ENCODE measurements around the gene SLC13A5.

Gene SLC13A5

DNA sequence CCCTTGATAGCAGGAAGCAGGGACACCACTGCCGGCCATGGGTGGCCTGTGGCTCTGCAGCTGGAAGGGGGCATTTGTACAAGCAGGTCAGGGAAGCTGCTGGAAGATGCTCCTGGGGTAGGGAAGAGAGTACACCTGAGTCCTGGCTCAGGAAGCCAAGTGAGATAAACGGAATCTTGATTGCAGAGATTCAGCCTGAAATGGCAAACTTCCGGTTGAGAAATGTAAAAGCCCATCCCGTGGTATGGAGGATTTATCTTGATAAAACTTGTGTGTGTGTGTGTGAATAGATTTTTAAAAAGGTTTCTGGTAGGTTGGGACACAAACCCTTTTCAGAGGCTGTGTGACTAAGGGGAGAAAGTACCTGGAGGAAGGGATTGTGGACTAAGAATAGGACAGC, 32.0 kb downstream of the SLC13A5 start:
- Histone ChIP-seq H3K9me2 (replicated peaks; ENCODE audit: low read depth, low read length) (no peaks in the 10 kb centered on the region), H3K79me2 (ENCODE audit: insufficient read depth, low read length) (no peaks in the 10 kb centered on the region), H2AFZ (ENCODE audit: low read length) (no peak overlapping the region), H3K9me3 (ENCODE audit: insufficient read depth, low read depth, low read length) (no peaks in the 10 kb centered on the region), H3K4me2 (ENCODE audit: low read depth, low read length, poor library complexity, severe bottlenecking) (no peak overlapping the region), H3F3A (ENCODE audit: low read depth) (no peaks in the 10 kb centered on the region), H4K20me1 (ENCODE audit: insufficient read depth, low read length, poor library complexity, severe bottlenecking) (no peaks in the 10 kb centered on the region), H3K36me3 (ENCODE audit: insufficient read depth, low read length) (no peaks in the 10 kb centered on the region), H3K9ac (ENCODE audit: low read depth, low read length, poor library complexity, severe bottlenecking) (no peak overlapping the region), H3K4me3 (ENCODE audit: low read length, poor library complexity, severe bottlenecking) (no peak overlapping the region), H3K27me3 (ENCODE audit: insufficient read depth, low read length, poor library complexity, severe bottlenecking) (peaks cover 42% of the 10 kb centered on the region), H3K4me1 (ENCODE audit: insufficient read depth, low read length, poor library complexity, severe bottlenecking) (peaks cover 7% of the 10 kb centered on the region)
- no peak for TF ChIP-seq EZH2phosphoT487 (IDR thresholded peaks at IDR 0.05; ENCODE audit: borderline replicate concordance)
- TF ChIP-seq, protein P1, sequence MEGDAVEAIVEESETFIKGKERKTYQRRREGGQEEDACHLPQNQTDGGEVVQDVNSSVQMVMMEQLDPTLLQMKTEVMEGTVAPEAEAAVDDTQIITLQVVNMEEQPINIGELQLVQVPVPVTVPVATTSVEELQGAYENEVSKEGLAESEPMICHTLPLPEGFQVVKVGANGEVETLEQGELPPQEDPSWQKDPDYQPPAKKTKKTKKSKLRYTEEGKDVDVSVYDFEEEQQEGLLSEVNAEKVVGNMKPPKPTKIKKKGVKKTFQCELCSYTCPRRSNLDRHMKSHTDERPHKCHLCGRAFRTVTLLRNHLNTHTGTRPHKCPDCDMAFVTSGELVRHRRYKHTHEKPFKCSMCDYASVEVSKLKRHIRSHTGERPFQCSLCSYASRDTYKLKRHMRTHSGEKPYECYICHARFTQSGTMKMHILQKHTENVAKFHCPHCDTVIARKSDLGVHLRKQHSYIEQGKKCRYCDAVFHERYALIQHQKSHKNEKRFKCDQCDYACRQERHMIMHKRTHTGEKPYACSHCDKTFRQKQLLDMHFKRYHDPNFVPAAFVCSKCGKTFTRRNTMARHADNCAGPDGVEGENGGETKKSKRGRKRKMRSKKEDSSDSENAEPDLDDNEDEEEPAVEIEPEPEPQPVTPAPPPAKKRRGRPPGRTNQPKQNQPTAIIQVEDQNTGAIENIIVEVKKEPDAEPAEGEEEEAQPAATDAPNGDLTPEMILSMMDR (conservative IDR thresholded peaks at IDR 0.05; ENCODE audit: low read length) = no peak

DNA sequence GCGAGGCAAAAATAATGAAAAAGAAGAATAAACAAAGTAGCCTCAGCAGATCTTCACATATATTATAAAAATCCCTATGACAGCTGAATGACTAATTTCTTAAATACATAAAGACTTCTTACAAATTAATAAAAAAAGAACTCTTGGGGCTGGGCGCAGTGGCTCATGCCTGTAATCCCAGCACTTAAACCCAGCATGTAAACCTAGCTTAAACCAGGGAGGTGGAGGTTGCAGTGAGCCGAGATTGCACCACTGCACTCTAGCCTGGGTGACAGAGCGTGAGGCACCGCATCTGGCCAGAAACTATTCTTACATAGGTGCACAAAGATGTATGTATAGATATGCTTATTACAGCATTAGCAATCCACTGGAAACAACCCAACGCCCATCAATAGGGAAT, 33.9 kb downstream of the SLC13A5 start:
- Histone ChIP-seq H3K9ac (ENCODE audit: low read depth, low read length, poor library complexity, severe bottlenecking) (no peak overlapping the region), H3K27me3 (ENCODE audit: insufficient read depth, low read length, poor library complexity, severe bottlenecking) (peaks cover 53% of the 10 kb centered on the region), H4K20me1 (ENCODE audit: insufficient read depth, low read length, poor library complexity, severe bottlenecking) (no peaks in the 10 kb centered on the region), H3K4me3 (ENCODE audit: low read length, poor library complexity, severe bottlenecking) (no peak overlapping the region), H3K79me2 (ENCODE audit: insufficient read depth, low read length) (no peaks in the 10 kb centered on the region), H3K36me3 (ENCODE audit: insufficient read depth, low read length) (no peaks in the 10 kb centered on the region), H3K9me3 (ENCODE audit: insufficient read depth, low read depth, low read length) (no peaks in the 10 kb centered on the region), H3K4me1 (ENCODE audit: insufficient read depth, low read length, poor library complexity, severe bottlenecking) (peaks cover 7% of the 10 kb centered on the region), H3K9me2 (replicated peaks; ENCODE audit: low read depth, low read length) (no peaks in the 10 kb centered on the region), H3K4me2 (ENCODE audit: low read depth, low read length, poor library complexity, severe bottlenecking) (no peak overlapping the region), H2AFZ (ENCODE audit: low read length) (no peak overlapping the region), H3F3A (ENCODE audit: low read depth) (no peaks in the 10 kb centered on the region)
- TF ChIP-seq, protein P1 (conservative IDR thresholded peaks at IDR 0.05; ENCODE audit: low read length) = no peak
- no peak for TF ChIP-seq EZH2phosphoT487 (IDR thresholded peaks at IDR 0.05; ENCODE audit: borderline replicate concordance)

GRCh38 chr17:6677946-6678345, 35.2 kb downstream of the SLC13A5 start:
- TF ChIP-seq, protein P1 (conservative IDR thresholded peaks at IDR 0.05; ENCODE audit: low read length) = no peak
- TF ChIP-seq EZH2phosphoT487 (IDR thresholded peaks at IDR 0.05; ENCODE audit: borderline replicate concordance) = no peak
- Histone ChIP-seq H4K20me1 (ENCODE audit: insufficient read depth, low read length, poor library complexity, severe bottlenecking) (no peaks in the 10 kb centered on the region), H3F3A (ENCODE audit: low read depth) (no peaks in the 10 kb centered on the region), H3K4me3 (ENCODE audit: low read length, poor library complexity, severe bottlenecking) (no peak overlapping the region), H3K4me2 (ENCODE audit: low read depth, low read length, poor library complexity, severe bottlenecking) (peak overlapping the region; percentile 6), H3K9me2 (replicated peaks; ENCODE audit: low read depth, low read length) (no peaks in the 10 kb centered on the region), H3K9me3 (ENCODE audit: insufficient read depth, low read depth, low read length) (no peaks in the 10 kb centered on the region), H3K79me2 (ENCODE audit: insufficient read depth, low read length) (no peaks in the 10 kb centered on the region), H3K4me1 (ENCODE audit: insufficient read depth, low read length, poor library complexity, severe bottlenecking) (peaks cover 7% of the 10 kb centered on the region), H2AFZ (ENCODE audit: low read length) (no peak overlapping the region), H3K27me3 (ENCODE audit: insufficient read depth, low read length, poor library complexity, severe bottlenecking) (peaks cover 53% of the 10 kb centered on the region), H3K36me3 (ENCODE audit: insufficient read depth, low read length) (no peaks in the 10 kb centered on the region), H3K9ac (ENCODE audit: low read depth, low read length, poor library complexity, severe bottlenecking) (no peak overlapping the region)
